Measurements from ENCODE around the gene LGMN. TPM values are rescaled to one million over a fixed set of nuclear protein-coding genes. Genes with fewer than 3 reads are reported as not detected.

The LGMN gene
- total and polyA plus RNA-seq, 8 donors: 18.5 to 60.1 (median 33.0) TPM

- peak in 3 of 4 donors; percentile 25 to 68 (median 51) for ATAC-seq
- intact Hi-C loops (cut with DNase I): no loop called here
- FAIRE-seq: no peak
- WGBS, 2 donors: 87 to 94% methylated on average over 9 of the region's 9 CpGs
- H3K4me3 ChIP-seq: no peak overlapping the region
- no peaks in the 10 kb centered on the region for H3K9me3 ChIP-seq
- no peak for DNase-seq
- no peaks in the 10 kb centered on the region for H3K4me1 ChIP-seq
- no peak for TF ChIP-seq CTCF (IDR thresholded peaks at IDR 0.05)
- H3K27ac ChIP-seq: no peak overlapping the region
- peaks cover 0 to 4% (median 0%) of the 10 kb centered on the region in 3 donors for H3K36me3 ChIP-seq
- no peaks in the 10 kb centered on the region for H3K27me3 ChIP-seq
Observed at GRCh38 chr14:92702441-92702918, 45.9 kb downstream of the LGMN start.

- H3K27ac ChIP-seq: no peak overlapping the region
- FAIRE-seq: no peak
- peaks cover 0 to 4% (median 0%) of the 10 kb centered on the region in 3 donors for H3K36me3 ChIP-seq
- no peaks in the 10 kb centered on the region for H3K4me1 ChIP-seq
- H3K9me3 ChIP-seq: no peaks in the 10 kb centered on the region
- H3K4me3 ChIP-seq: no peak overlapping the region
- TF ChIP-seq CTCF (IDR thresholded peaks at IDR 0.05): no peak
- ATAC-seq: no peak
- 87 to 89% methylated on average over 10 of the region's 10 CpGs for WGBS, 2 donors
- no peak for DNase-seq
- intact Hi-C loops (cut with DNase I): no loop called here
- no peaks in the 10 kb centered on the region for H3K27me3 ChIP-seq
Observed at GRCh38 chr14:92701826-92702225, 46.6 kb downstream of the LGMN start.

GRCh38 chr14:92698393-92698792, 50.0 kb downstream of the LGMN start:
- Histone ChIP-seq H3K4me3 (no peak overlapping the region), H3K27me3 (no peaks in the 10 kb centered on the region), H3K27ac (no peak overlapping the region), H3K4me1 (peaks cover 0 to 2% (median 0%) of the 10 kb centered on the region in 3 donors), H3K36me3 (no peaks in the 10 kb centered on the region), H3K9me3 (no peaks in the 10 kb centered on the region)
- FAIRE-seq (no peak), DNase-seq (no peak), ATAC-seq (no peak)
- no peak for TF ChIP-seq CTCF (IDR thresholded peaks at IDR 0.05)
- intact Hi-C loops (cut with DNase I): loop anchor here in 1 of 3 donors (5.0 kb wide), 1 partner anchor 84 kb away; no protein-coding TSS in a partner anchor

GRCh38 chr14:92696366-92696765, 52.1 kb downstream of the LGMN start:
- H3K27ac ChIP-seq: no peak overlapping the region
- TF ChIP-seq CTCF (IDR thresholded peaks at IDR 0.05): no peak
- H3K4me3 ChIP-seq: no peak overlapping the region
- no peaks in the 10 kb centered on the region for H3K9me3 ChIP-seq
- DNase-seq (no peak), ATAC-seq (no peak), FAIRE-seq (no peak)
- 85 to 91% methylated on average over 4 of the region's 4 CpGs for WGBS, 2 donors
- no peaks in the 10 kb centered on the region for H3K27me3 ChIP-seq
- peaks cover 13 to 16% (median 13%) of the 10 kb centered on the region in 3 donors for H3K4me1 ChIP-seq
- intact Hi-C loops (cut with DNase I): loop anchor here in 1 of 3 donors (5.0 kb wide), 1 partner anchor 86 kb away; no protein-coding TSS in a partner anchor
- no peaks in the 10 kb centered on the region for H3K36me3 ChIP-seq

GRCh38 chr14:92695562-92695961, 52.9 kb downstream of the LGMN start:
- Histone ChIP-seq H3K9me3 (no peaks in the 10 kb centered on the region), H3K4me3 (no peak overlapping the region), H3K4me1 (peaks cover 13 to 16% (median 13%) of the 10 kb centered on the region in 3 donors), H3K36me3 (no peaks in the 10 kb centered on the region), H3K27me3 (no peaks in the 10 kb centered on the region), H3K27ac (no peak overlapping the region)
- no peak for ATAC-seq
- FAIRE-seq: no peak
- WGBS, 2 donors: 96 to 100% methylated on average over 1 of the region's 1 CpG
- DNase-seq: no peak
- intact Hi-C loops (cut with DNase I): loop anchor here in 1 of 3 donors (5.0 kb wide), 1 partner anchor 87 kb away; no protein-coding TSS in a partner anchor
- TF ChIP-seq CTCF (IDR thresholded peaks at IDR 0.05): no peak
